Measurements from ENCODE around the gene RPS5. TPM values are rescaled to one million over a fixed set of nuclear protein-coding genes. Genes with fewer than 3 reads are reported as not detected.

Gene RPS5
- total RNA-seq, 4 donors from 2014 or later = 904 to 1,484 (median 1,230) TPM

DNA sequence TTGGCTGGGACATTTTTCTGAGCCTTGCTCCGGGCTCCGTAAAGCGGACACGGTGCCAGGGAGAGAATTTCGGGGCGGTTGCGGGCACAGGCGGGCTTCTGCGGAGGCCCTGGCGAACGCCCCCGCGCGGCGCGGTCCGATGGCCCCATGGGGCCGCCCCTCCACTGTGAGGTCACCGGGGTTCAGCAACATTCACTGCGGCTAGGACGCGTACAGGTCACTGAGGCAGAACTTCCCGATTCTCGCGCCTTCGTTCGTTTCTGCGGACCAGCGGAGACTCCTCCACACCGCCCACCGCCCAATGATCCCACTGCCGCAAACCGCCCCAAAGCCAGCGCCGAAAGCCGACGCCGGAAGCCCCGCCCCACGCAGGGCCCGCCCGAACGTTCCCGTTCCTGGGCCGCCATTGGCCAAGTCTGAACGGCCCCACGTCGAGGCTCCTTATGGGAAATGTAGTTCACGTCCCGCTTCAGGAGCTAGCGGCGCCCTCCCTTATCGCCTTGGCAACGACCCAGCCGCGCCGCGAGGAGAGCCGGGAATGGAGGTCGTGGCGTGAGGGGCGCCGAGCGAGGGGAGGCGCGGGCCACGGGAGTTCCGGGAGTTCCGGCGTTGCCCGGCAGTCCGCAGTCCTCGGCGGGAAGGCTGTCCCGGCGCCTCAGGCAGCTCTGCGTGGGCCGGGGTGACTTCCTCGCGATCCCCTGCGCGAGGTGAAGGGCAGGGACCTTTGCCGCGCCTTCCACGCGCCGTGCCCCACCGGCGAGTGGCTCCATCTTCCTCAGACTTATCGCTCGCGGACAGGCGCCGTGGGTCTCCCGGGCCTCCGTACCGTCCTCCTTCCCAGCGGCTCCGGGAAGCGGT is 21.3 kb downstream of the RPS5 start, which contains the start of gene ZNF584:
Gene ZNF584, plus strand, starts transcription at position 498 of the 858 bp plus-strand sequence. CDS start 499 bp downstream, outside the sequence.
- TF ChIP-seq, protein P1, sequence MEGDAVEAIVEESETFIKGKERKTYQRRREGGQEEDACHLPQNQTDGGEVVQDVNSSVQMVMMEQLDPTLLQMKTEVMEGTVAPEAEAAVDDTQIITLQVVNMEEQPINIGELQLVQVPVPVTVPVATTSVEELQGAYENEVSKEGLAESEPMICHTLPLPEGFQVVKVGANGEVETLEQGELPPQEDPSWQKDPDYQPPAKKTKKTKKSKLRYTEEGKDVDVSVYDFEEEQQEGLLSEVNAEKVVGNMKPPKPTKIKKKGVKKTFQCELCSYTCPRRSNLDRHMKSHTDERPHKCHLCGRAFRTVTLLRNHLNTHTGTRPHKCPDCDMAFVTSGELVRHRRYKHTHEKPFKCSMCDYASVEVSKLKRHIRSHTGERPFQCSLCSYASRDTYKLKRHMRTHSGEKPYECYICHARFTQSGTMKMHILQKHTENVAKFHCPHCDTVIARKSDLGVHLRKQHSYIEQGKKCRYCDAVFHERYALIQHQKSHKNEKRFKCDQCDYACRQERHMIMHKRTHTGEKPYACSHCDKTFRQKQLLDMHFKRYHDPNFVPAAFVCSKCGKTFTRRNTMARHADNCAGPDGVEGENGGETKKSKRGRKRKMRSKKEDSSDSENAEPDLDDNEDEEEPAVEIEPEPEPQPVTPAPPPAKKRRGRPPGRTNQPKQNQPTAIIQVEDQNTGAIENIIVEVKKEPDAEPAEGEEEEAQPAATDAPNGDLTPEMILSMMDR (IDR thresholded peaks at IDR 0.05; ENCODE audit: low read depth) = no peak

DNA sequence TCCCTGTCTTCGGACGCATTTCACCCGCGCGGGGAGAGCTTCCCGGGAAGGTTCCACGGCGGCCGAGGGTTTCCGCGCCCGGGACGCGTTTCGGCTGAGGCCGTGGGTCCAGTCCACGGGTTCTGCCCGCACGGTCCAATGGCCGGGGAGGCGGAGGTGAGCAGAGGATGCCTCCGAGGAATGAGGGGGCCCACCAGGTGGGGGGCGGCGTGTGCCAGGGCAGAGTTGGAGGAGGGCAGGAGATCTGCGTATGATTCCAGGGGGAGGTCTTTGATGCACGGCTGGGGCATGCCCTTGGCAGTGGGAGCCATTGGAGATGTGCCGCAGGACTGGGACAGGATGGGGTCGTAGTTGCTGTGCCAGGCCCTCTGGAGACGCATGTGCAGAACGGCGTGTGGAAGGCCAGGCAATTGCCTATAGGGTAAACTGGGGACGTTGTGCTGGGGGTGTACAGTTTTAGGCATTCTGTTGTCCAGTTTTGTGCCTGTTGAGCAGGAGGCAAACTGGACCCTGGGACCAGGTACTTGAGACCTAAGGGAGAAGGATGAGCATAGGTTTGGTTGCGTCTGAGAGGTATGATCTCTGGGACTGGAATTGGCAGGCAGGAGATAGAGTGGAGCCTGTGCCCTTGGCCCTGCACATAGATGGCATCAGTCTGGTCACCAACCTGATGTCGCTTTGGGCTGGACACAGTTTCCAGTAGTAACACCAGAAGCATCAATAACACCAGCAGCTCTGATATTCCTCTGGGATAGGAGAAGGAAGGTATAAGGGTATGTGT is 22.1 kb downstream of the RPS5 start:
- TF ChIP-seq, protein P1 (IDR thresholded peaks at IDR 0.05; ENCODE audit: low read depth) = no peak

DNA sequence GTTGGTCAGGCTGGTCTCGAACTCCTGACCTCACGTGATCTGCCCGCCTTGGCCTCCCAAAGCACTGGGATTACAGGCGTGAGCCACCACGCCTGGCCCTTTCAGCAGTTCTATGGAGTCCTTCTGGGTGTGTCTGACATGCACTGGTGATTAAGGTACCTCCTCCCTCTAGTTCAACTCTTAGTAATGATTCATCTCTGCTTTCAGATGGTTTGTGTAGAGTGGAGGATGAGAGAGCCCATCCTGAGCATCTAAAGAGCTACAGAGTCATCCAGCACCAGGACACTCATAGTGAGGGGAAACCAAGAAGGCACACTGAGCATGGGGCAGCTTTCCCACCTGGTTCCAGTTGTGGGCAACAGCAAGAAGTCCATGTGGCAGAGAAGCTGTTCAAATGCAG is 29.5 kb downstream of the RPS5 start:
- TF ChIP-seq, protein P1 (IDR thresholded peaks at IDR 0.05; ENCODE audit: low read depth) = no peak

DNA sequence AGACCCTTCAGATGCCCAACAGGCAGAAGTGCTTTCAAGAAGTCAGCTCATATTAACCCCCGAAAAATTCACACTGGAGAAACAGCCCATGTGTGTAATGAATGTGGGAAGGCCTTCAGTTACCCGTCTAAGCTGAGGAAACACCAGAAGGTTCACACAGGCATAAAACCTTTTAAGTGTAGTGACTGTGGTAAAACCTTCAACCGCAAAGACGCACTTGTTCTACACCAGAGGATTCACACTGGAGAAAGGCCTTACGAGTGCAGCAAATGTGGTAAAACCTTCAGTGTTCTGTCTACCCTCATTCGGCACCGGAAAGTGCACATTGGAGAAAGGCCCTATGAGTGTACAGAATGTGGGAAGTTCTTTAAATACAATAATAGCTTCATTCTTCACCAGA is 30.0 kb downstream of the RPS5 start:
- TF ChIP-seq, protein P1 (IDR thresholded peaks at IDR 0.05; ENCODE audit: low read depth) = no peak

DNA sequence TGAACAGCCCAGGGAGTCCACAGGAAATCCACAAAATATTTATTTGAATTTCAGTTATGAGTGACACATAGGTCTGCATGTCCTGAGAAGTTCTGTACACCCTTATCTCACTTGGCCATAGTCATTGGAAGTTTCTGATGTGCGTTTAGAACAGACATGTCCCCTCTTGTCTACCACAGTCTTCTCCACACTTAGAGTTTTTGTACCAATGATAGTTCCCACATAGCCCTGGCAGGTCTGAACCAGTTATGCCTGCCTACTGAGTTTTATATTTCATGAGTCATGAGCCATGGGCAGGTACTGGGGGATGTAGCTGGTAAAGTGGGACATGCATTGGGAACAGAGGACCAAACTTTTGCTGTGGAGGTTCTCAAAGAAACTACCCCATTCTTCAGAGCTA is 41.5 kb downstream of the RPS5 start:
- TF ChIP-seq, protein P1 (IDR thresholded peaks at IDR 0.05; ENCODE audit: low read depth) = no peak

DNA sequence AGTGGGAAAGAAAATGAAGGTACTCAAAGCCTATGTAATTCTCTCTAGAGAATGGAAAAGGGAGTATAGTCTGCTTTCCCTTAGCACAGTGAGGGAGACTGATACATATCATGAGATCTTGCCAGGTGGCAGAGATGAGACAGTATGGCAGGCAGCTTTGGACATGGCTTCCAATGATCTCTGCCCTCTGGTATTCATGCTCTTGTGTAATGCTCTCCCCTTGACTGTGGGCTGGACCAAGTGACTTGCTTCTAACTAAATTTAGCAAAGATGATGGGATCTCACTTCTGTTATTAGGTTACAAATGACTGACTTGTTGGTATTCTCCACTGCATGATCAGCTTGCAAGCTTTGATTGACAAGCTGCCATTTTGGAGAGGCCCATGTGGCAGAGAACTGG is 42.7 kb downstream of the RPS5 start:
- TF ChIP-seq, protein P1 (IDR thresholded peaks at IDR 0.05; ENCODE audit: low read depth) = no peak

DNA sequence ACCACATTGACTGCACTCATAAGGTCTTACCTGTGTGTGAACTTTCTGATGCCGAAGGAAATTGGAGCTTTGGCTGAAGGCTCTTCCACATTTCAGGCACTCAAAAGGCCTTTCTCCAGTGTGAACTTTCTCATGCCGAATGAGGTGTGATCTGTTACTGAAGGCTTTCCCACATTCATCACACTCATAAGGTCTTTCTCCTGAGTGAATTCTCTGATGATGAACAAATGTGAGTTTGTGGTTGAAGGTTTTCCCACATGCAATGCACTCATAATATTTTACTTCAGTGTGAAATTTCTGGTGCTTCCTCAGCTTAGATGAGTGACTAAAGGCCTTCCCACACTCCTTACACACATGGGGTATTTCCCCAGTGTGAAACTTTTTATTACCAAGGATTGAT is 47.1 kb downstream of the RPS5 start:
- TF ChIP-seq, protein P1 (IDR thresholded peaks at IDR 0.05; ENCODE audit: low read depth) = no peak

All from subcutaneous adipose tissue (tissue), 4 donors.